CD4-positive, alpha-beta T cell treated with Interleukin-6 for 4 hours (primary cell): ENCODE results near the gene PTPN1.
"Not testable (repeated sequence)": the region's sequence is repeated elsewhere in the genome, so short reads cannot be mapped to it uniquely, and the experiment has no call there.

Source experiments
- DNase-seq: peaks from one replicate; pipeline ENCODE4 v3.0.0-alpha.2; 2020; ENCODE audit warnings: mixed read lengths

The PTPN1 gene

GRCh38 chr20:50535162-50535561, 25.0 kb downstream of the PTPN1 start:
- DNase-seq = no peak

GRCh38 chr20:50536333-50536732, 26.1 kb downstream of the PTPN1 start:
- no peak for DNase-seq

GRCh38 chr20:50537546-50538201, 27.5 kb downstream of the PTPN1 start:
- DNase-seq = no peak

GRCh38 chr20:50538276-50538675, 28.1 kb downstream of the PTPN1 start:
- DNase-seq = no peak

GRCh38 chr20:50539798-50540197, 29.6 kb downstream of the PTPN1 start:
- not testable (repeated sequence) for DNase-seq

GRCh38 chr20:50540620-50541605, 30.7 kb downstream of the PTPN1 start:
- no peak for DNase-seq

GRCh38 chr20:50541606-50542041, 31.4 kb downstream of the PTPN1 start:
- DNase-seq = no peak

- DNase-seq = no peak
Observed at GRCh38 chr20:50543326-50543725, 33.1 kb downstream of the PTPN1 start.

GRCh38 chr20:50545126-50545525, 34.9 kb downstream of the PTPN1 start:
- DNase-seq = no peak

GRCh38 chr20:50546729-50547314, 36.6 kb downstream of the PTPN1 start:
- peak; percentile 41 for DNase-seq

GRCh38 chr20:50547964-50548363, 37.8 kb downstream of the PTPN1 start:
- no peak for DNase-seq

GRCh38 chr20:50548396-50548795, 38.2 kb downstream of the PTPN1 start:
- no peak for DNase-seq

GRCh38 chr20:50550531-50550930, 40.3 kb downstream of the PTPN1 start:
- no peak for DNase-seq

- DNase-seq = no peak
Observed at GRCh38 chr20:50551288-50551687, 41.1 kb downstream of the PTPN1 start.

- DNase-seq = no peak
Observed at GRCh38 chr20:50552979-50553378, 42.8 kb downstream of the PTPN1 start.

- DNase-seq = no peak
Observed at GRCh38 chr20:50554694-50555579, 44.8 kb downstream of the PTPN1 start.

GRCh38 chr20:50555662-50556061, 45.5 kb downstream of the PTPN1 start:
- no peak for DNase-seq

- no peak for DNase-seq
Observed at GRCh38 chr20:50557549-50558134, 47.5 kb downstream of the PTPN1 start.

GRCh38 chr20:50558483-50558925, 48.3 kb downstream of the PTPN1 start:
- DNase-seq = no peak

GRCh38 chr20:50559149-50559548, 49.0 kb downstream of the PTPN1 start:
- DNase-seq = no peak

GRCh38 chr20:50559856-50560638, 49.9 kb downstream of the PTPN1 start:
- no peak for DNase-seq
